HepG2 (cell line): ENCODE results near the gene GNPDA1. TPM values are rescaled to one million over a fixed set of nuclear protein-coding genes. Genes with fewer than 3 reads are reported as not detected.

Experiments used
- ARID5B ChIP-seq: IDR thresholded peaks from 2 replicates; pipeline ENCODE4 v1.4.0; 2020; ENCODE audit warnings: mild to moderate bottlenecking, missing genetic modification reagents
- ATF4 ChIP-seq, 2 experiments: fragments of 450-650 bp in 1 of 2; sonication (generic) in 1 of 2; formaldehyde crosslinking; IDR thresholded peaks; 2 replicates each; pipeline versions ENCODE4 v1.5.0 to v1.8.0; 2020 to 2022; ENCODE audit warnings: mild to moderate bottlenecking in 1 of 2, missing genetic modification reagents in 1 of 2
- ATRX ChIP-seq: sonication (generic); formaldehyde crosslinking; IDR thresholded peaks from 2 replicates; pipeline ENCODE4 v1.4.0; 2020; ENCODE audit warnings: missing genetic modification reagents, borderline replicate concordance
- BCL6 ChIP-seq: IDR thresholded peaks from 2 replicates; pipeline ENCODE4 v1.6.1; 2016; ENCODE audit warnings: missing genetic modification reagents, missing compliant biosample characterization
- DPF2 ChIP-seq: sonication (generic); formaldehyde crosslinking; IDR thresholded peaks from 2 replicates; pipeline ENCODE4 v1.4.0; 2020; ENCODE audit warnings: mild to moderate bottlenecking, low read depth, missing genetic modification reagents, borderline replicate concordance
- ETV6 ChIP-seq: sonication (generic); formaldehyde crosslinking; conservative IDR thresholded peaks from 2 replicates; pipeline ENCODE4 v1.4.0; 2020; ENCODE audit warnings: missing genetic modification reagents
- FOSL1 ChIP-seq: sonication (generic); formaldehyde crosslinking; IDR thresholded peaks from 2 replicates; pipeline ENCODE4 v1.9.0; 2021; ENCODE audit warnings: missing genetic modification reagents, borderline replicate concordance
- GMEB2 ChIP-seq: IDR thresholded peaks from 2 replicates; pipeline ENCODE4 v1.6.1; 2016; ENCODE audit warnings: missing biosample characterization, missing genetic modification reagents, low read depth
- IKZF4 ChIP-seq: sonication (generic); formaldehyde crosslinking; IDR thresholded peaks from 2 replicates; pipeline ENCODE4 v1.5.1; 2020; ENCODE audit warnings: borderline replicate concordance, mild to moderate bottlenecking, low read depth, missing genetic modification reagents; ENCODE audit errors: not compliant biosample characterization
- MIER2 ChIP-seq: IDR thresholded peaks from 2 replicates; pipeline ENCODE4 v1.6.1; 2016; ENCODE audit warnings: missing biosample characterization, missing genetic modification reagents
- NR0B2 ChIP-seq: sonication (generic); formaldehyde crosslinking; IDR thresholded peaks from 2 replicates; pipeline ENCODE4 v1.4.0; 2020; ENCODE audit warnings: mild to moderate bottlenecking, missing genetic modification reagents
- NRL ChIP-seq: sonication (generic); formaldehyde crosslinking; IDR thresholded peaks from 2 replicates; pipeline ENCODE4 v1.5.0; 2020; ENCODE audit warnings: missing genetic modification reagents, mild to moderate bottlenecking, moderate library complexity, borderline replicate concordance
- TFE3 ChIP-seq: IDR thresholded peaks from 2 replicates; pipeline ENCODE4 v1.6.1; 2016
- TMF1 ChIP-seq: sonication (generic); formaldehyde crosslinking; IDR thresholded peaks from 2 replicates; pipeline ENCODE4 v1.8.1; 2022; ENCODE audit warnings: low read depth, missing genetic modification reagents
- XBP1 ChIP-seq: sonication (generic); formaldehyde crosslinking; IDR thresholded peaks from 2 replicates; pipeline ENCODE4 v1.5.0; 2020; ENCODE audit warnings: missing genetic modification reagents
- ZBTB7A ChIP-seq: sonication (generic); formaldehyde crosslinking; IDR thresholded peaks from 2 replicates; pipeline ENCODE4 v1.8.0; 2022; ENCODE audit warnings: mild to moderate bottlenecking, missing genetic modification reagents
- ZNF143 ChIP-seq: sonication (generic); formaldehyde crosslinking; IDR thresholded peaks from 2 replicates; pipeline ENCODE4 v1.4.0; 2020; ENCODE audit warnings: missing genetic modification reagents
- ZNF556 ChIP-seq: sonication (generic); formaldehyde crosslinking; IDR thresholded peaks from 2 replicates; pipeline ENCODE4 v1.4.0; 2020; ENCODE audit warnings: mild to moderate bottlenecking, missing genetic modification reagents, borderline replicate concordance
- ZSCAN20 ChIP-seq: sonication (generic); formaldehyde crosslinking; IDR thresholded peaks from 2 replicates; pipeline ENCODE4 v1.4.0; 2020; ENCODE audit warnings: missing genetic modification reagents, mild to moderate bottlenecking, borderline replicate concordance
- ZSCAN25 ChIP-seq: sonication (generic); formaldehyde crosslinking; IDR thresholded peaks from 2 replicates; pipeline ENCODE4 v1.8.0; 2022; ENCODE audit warnings: mild to moderate bottlenecking, missing genetic modification reagents
- polyA plus RNA-seq, 8 experiments: library from polyadenylated mRNA; depleted of rRNA in 3 of 8; stranded (reverse) in 7 of 8; unstranded in 1 of 8; fragments of >200 nt; fragmentation: Illumina TruSeq in 4 of 8; extraction: Trizol in 4 of 8; gene quantifications; 2 replicates each; pipeline versions ENCODE4 v1.2.1 to v1.2.3, GENCODE V29; 2011 to 2016; ENCODE audit warnings: low read depth in 4 of 8, missing spikeins in 1 of 8, mixed read lengths in 1 of 8; ENCODE audit not compliant: insufficient read depth in 1 of 8
- total RNA-seq, 5 experiments: library from RNA; depleted of rRNA; stranded (reverse); fragments of >200 nt; fragmentation: Illumina TruSeq; extraction: Trizol; gene quantifications; 2 replicates each; pipeline ENCODE4 v1.2.3, GENCODE V29; 2016; ENCODE audit warnings: low read depth in 1 of 5

Gene GNPDA1
- total and polyA plus RNA-seq, 2 of the 13 experiments (the other 11 are each of a cell fraction or from before 2014, with no cell fraction given), result 6.0 to 54.1 TPM

GRCh38 chr5:141968914-141969608 lies 43.8 kb downstream of the GNPDA1 start, which contains the start of gene RNF14 (continued):
- TF ChIP-seq TMF1 (CRISPR knock-in tag) (peak; percentile 85; the same call in 1 of the 2 replicates), NR0B2 (CRISPR knock-in tag) (0 out of 2 replicates have a peak, but pooled peaks have one; percentile 6), NRL (CRISPR knock-in tag) (peak; percentile 98), FOSL1 (CRISPR knock-in tag) (no peak), ZSCAN20 (CRISPR knock-in tag) (peak; percentile 55), ZBTB7A (CRISPR knock-in tag) (peak; percentile 87), ARID5B (peak; percentile 69), ZNF556 (peak; percentile 97), ZNF143 (CRISPR knock-in tag) (peak; percentile 24; the same call in 1 of the 2 replicates), ATF4 (CRISPR knock-in tag; IDR thresholded peaks at IDR 0.05) (peak in 1 of 2 experiments; percentile 67; a peak in 1 of 4 replicates), MIER2 (peak; percentile 53; the same call in 1 of the 2 replicates), ETV6 (CRISPR knock-in tag) (peak; percentile 77; the same call in 1 of the 2 replicates), XBP1 (peak; percentile 35; the same call in 1 of the 2 replicates), IKZF4 (CRISPR knock-in tag) (peak; percentile 34), DPF2 (CRISPR knock-in tag) (no peak), ZSCAN25 (CRISPR knock-in tag) (0 out of 2 replicates have a peak, but pooled peaks have one; percentile 37), GMEB2 (CRISPR knock-in tag) (0 out of 2 replicates have a peak, but pooled peaks have one; percentile 40), TFE3 (CRISPR knock-in tag) (peak; percentile 60; the same call in 1 of the 2 replicates), BCL6 (CRISPR knock-in tag) (0 out of 2 replicates have a peak, but pooled peaks have one; percentile 52), ATRX (CRISPR knock-in tag) (0 out of 2 replicates have a peak, but pooled peaks have one; percentile 63)
